PC-3 (cell line): Measurements from ENCODE around the gene B4GALNT3. TPM values are rescaled to one million over a fixed set of nuclear protein-coding genes. Genes with fewer than 3 reads are reported as not detected.

Experiments used
- ATAC-seq: fragments of 200-7000 bp; cut with Tn5 transposase; 2 replicates; pipeline ENCODE4 v1.9.1; 2020; ENCODE audit warnings: mild to moderate bottlenecking, moderate library complexity
- BruUV-seq: library from RNA; stranded (reverse); fragments of 400-500 nt; replicated peaks from 2 replicates; lab custom pipeline; 2021; lab: Mats Ljungman, UMichigan
- CTCF ChIA-PET: fragments of 300-600 bp; sonication (Branson Sonifier 250); formaldehyde crosslinking; loops from one replicate; lab custom pipeline; 2022; ENCODE audit warnings: antibody characterized with exemption; lab: Charles Lee
- POLR2A ChIA-PET: fragments of 300-600 bp; sonication (Branson Sonifier 250); formaldehyde crosslinking; loops from one replicate; lab custom pipeline; 2022; ENCODE audit warnings: antibody characterized with exemption; ENCODE audit not compliant: unreplicated experiment; lab: Charles Lee
- DNase-seq: peaks from one replicate; pipeline ENCODE4 v3.0.0-alpha.2; 2015
- H2AFZ ChIP-seq: fragments of 300-600 bp; sonication (generic); 2 replicates; pipeline ENCODE4 v1.6.0; 2016; ENCODE audit warnings: antibody characterized with exemption, low read length
- H3F3A ChIP-seq: fragments of 300-600 bp; sonication (generic); one replicate; pipeline ENCODE4 v1.6.0; 2017; ENCODE audit warnings: antibody characterized with exemption, low read length, control low read depth, mild to moderate bottlenecking; ENCODE audit not compliant: unreplicated experiment
- H3K27ac ChIP-seq: fragments of 300-600 bp; sonication (generic); 2 replicates; pipeline ENCODE4 v1.5.1; 2016; ENCODE audit warnings: mild to moderate bottlenecking, low read length
- H3K27me3 ChIP-seq: fragments of 300-600 bp; sonication (generic); 2 replicates; pipeline ENCODE4 v1.6.1; 2016; ENCODE audit warnings: low read length, mixed read lengths
- H3K36me3 ChIP-seq: fragments of 300-600 bp; sonication (generic); 2 replicates; pipeline ENCODE4 v1.6.1; 2016; ENCODE audit warnings: low read depth, mixed run types, low read length, mixed read lengths
- H3K4me1 ChIP-seq: fragments of 300-600 bp; sonication (generic); 2 replicates; pipeline ENCODE4 v1.5.1; 2016; ENCODE audit warnings: low read length; ENCODE audit not compliant: insufficient read depth
- H3K4me2 ChIP-seq: fragments of 300-600 bp; sonication (generic); 2 replicates; pipeline ENCODE4 v1.6.0; 2016; ENCODE audit warnings: low read length
- H3K4me3 ChIP-seq: fragments of 300-600 bp; sonication (generic); 2 replicates; pipeline ENCODE4 v1.5.1; 2016; ENCODE audit warnings: mild to moderate bottlenecking, low read length, mixed read lengths
- H3K79me2 ChIP-seq: fragments of 300-600 bp; sonication (generic); 2 replicates; pipeline ENCODE4 v1.6.1; 2017; ENCODE audit warnings: low read length, mixed read lengths
- H3K9ac ChIP-seq: fragments of 300-600 bp; sonication (generic); 2 replicates; pipeline ENCODE4 v1.6.0; 2016; ENCODE audit warnings: mild to moderate bottlenecking, low read length
- H3K9me2 ChIP-seq: fragments of 300-600 bp; sonication (generic); replicated peaks from 2 replicates; pipeline ENCODE4 v1.6.1; 2016; ENCODE audit warnings: mixed run types, low read length, mixed read lengths
- H3K9me3 ChIP-seq: fragments of 300-600 bp; sonication (generic); 2 replicates; pipeline ENCODE4 v1.6.1; 2016; ENCODE audit warnings: low read length, mixed read lengths
- H4K20me1 ChIP-seq: fragments of 300-600 bp; sonication (generic); 2 replicates; pipeline ENCODE4 v1.6.1; 2016; ENCODE audit warnings: low read length, mixed read lengths
- EZH2 ChIP-seq: fragments of 300-600 bp; sonication (generic); IDR thresholded peaks from one replicate; pipeline ENCODE4 v1.6.1; 2017; ENCODE audit warnings: antibody characterized with exemption, mild to moderate bottlenecking, low read length; ENCODE audit not compliant: unreplicated experiment
- EZH2phosphoT487 ChIP-seq: fragments of 300-600 bp; sonication (generic); IDR thresholded peaks from 2 replicates; pipeline ENCODE4 v1.6.1; 2018; ENCODE audit warnings: mild to moderate bottlenecking, antibody characterized with exemption, low read length, borderline replicate concordance
- intact Hi-C: fragments of 100-400 bp; cut with micrococcal nuclease; formaldehyde crosslinking; loops from 2 replicates; pipeline ENCODE4 v1.9.0; 2023
- total RNA-seq: library from RNA; depleted of rRNA; stranded (reverse); fragments of >200 nt; gene quantifications from 2 replicates; pipeline ENCODE4 v1.2.3, GENCODE V29; 2014
- TF ChIP-seq, protein P1 (sequence below): fragments of 300-600 bp; sonication (generic); conservative IDR thresholded peaks from 2 replicates; pipeline ENCODE4 v1.5.1; 2017; ENCODE audit warnings: antibody characterized with exemption, low read depth, mild to moderate bottlenecking, low read length

B4GALNT3 gene
- total RNA-seq, 1 experiment from 2014 or later, result 3.7 TPM

DNA sequence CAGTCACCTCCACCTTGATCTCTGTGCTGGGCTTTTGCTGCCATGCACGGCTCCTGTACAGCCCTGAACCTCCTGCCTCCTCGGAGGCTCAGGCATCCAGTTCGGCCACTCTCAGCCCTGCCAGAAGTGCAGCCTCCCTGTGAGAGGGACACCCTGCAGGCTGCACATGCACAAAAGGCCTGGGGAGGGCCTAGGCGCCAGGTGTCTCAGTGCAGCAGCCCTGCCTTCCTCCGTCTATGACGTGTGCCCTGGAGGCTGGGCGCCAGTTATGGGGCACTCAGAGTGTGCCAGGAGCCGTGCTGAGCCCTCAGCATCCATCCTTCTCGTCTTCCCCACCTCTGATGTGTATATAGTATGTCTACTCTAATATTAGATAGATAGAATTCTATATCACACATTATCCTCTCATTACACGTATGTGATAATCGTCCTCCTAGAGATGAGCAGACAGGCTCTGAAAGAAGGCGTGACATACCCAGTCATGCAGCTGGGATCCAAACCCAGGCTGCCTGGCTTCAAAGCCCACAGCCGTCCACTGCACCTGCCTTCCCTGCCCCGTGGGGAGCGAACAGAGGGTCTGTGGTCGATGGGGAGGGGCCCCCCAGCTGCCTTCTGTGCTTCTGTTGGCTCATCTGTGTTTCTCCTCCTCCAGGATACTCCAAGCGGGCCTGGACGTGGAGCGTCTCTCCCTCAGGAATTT lies 101.1 kb downstream of the B4GALNT3 start:
- ATAC-seq (no peak; the same call in 1 of the 2 replicates), DNase-seq (no peak)
- Histone ChIP-seq H3K27me3 (no peaks in the 10 kb centered on the region), H3K9me3 (no peaks in the 10 kb centered on the region), H3K36me3 (no peaks in the 10 kb centered on the region), H3K4me3 (no peak overlapping the region), H4K20me1 (no peaks in the 10 kb centered on the region), H3K27ac (no peak overlapping the region), H3K4me2 (no peak overlapping the region), H3K4me1 (no peaks in the 10 kb centered on the region), H2AFZ (no peak overlapping the region), H3K9me2 (no peaks in the 10 kb centered on the region), H3K9ac (no peak overlapping the region), H3K79me2 (no peaks in the 10 kb centered on the region), H3F3A (no peaks in the 10 kb centered on the region)
- TF ChIP-seq EZH2 (no peak), EZH2phosphoT487 (no peak)
- TF ChIP-seq, protein P1, sequence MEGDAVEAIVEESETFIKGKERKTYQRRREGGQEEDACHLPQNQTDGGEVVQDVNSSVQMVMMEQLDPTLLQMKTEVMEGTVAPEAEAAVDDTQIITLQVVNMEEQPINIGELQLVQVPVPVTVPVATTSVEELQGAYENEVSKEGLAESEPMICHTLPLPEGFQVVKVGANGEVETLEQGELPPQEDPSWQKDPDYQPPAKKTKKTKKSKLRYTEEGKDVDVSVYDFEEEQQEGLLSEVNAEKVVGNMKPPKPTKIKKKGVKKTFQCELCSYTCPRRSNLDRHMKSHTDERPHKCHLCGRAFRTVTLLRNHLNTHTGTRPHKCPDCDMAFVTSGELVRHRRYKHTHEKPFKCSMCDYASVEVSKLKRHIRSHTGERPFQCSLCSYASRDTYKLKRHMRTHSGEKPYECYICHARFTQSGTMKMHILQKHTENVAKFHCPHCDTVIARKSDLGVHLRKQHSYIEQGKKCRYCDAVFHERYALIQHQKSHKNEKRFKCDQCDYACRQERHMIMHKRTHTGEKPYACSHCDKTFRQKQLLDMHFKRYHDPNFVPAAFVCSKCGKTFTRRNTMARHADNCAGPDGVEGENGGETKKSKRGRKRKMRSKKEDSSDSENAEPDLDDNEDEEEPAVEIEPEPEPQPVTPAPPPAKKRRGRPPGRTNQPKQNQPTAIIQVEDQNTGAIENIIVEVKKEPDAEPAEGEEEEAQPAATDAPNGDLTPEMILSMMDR, result no peak
- POLR2A ChIA-PET, result no interaction called here
- CTCF ChIA-PET, result no interaction called here
- no TSS peak for BruUV-seq
- intact Hi-C loops, result no loop called here

DNA sequence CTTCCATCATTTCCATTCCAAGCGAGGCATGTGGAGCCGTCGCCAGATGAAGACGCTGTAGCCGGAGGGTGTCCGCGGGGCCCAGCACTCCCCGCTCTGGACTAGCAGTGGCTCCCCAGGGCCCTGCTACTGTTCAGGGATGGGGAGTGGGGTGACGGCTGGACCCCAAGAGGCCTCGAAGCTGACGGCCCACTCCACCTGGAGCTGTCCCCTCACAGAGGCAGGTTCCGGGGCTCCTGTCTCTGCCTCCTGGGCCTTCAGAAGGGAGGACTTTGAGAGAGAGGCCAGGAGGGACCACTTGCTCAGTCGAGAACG lies 101.6 kb downstream of the B4GALNT3 start:
- ChIA-PET POLR2A (no interaction called here), CTCF (no interaction called here)
- no peaks in the 10 kb centered on the region for H3K9me3 ChIP-seq
- DNase-seq, result no peak
- H3K4me2 ChIP-seq, result no peak overlapping the region
- H3K27me3 ChIP-seq, result no peaks in the 10 kb centered on the region
- no peaks in the 10 kb centered on the region for H3K79me2 ChIP-seq
- no peak overlapping the region for H3K4me3 ChIP-seq
- H3F3A ChIP-seq, result no peaks in the 10 kb centered on the region
- no peak overlapping the region for H3K27ac ChIP-seq
- no peaks in the 10 kb centered on the region for H3K9me2 ChIP-seq
- no peaks in the 10 kb centered on the region for H4K20me1 ChIP-seq
- intact Hi-C loops, result no loop called here
- no peak for ATAC-seq
- H3K36me3 ChIP-seq, result no peaks in the 10 kb centered on the region
- H3K9ac ChIP-seq, result no peak overlapping the region
- no TSS peak for BruUV-seq
- H2AFZ ChIP-seq, result no peak overlapping the region
- TF ChIP-seq EZH2 (no peak), EZH2phosphoT487 (no peak)
- TF ChIP-seq, protein P1, result no peak
- no peaks in the 10 kb centered on the region for H3K4me1 ChIP-seq

GRCh38 chr12:561908-562593 lies 102.3 kb downstream of the B4GALNT3 start:
- Histone ChIP-seq H3K4me3 (no peak overlapping the region), H3K27ac (no peak overlapping the region), H4K20me1 (no peaks in the 10 kb centered on the region), H2AFZ (no peak overlapping the region), H3K9ac (no peak overlapping the region), H3K79me2 (no peaks in the 10 kb centered on the region), H3F3A (no peaks in the 10 kb centered on the region), H3K9me3 (no peaks in the 10 kb centered on the region), H3K4me1 (no peaks in the 10 kb centered on the region), H3K36me3 (no peaks in the 10 kb centered on the region), H3K9me2 (no peaks in the 10 kb centered on the region), H3K27me3 (no peaks in the 10 kb centered on the region), H3K4me2 (no peak overlapping the region)
- TF ChIP-seq EZH2, result no peak
- TF ChIP-seq, protein P1, result no peak
- TF ChIP-seq EZH2phosphoT487, result no peak
- ATAC-seq (no peak), DNase-seq (no peak)
- POLR2A ChIA-PET, result no interaction called here
- no TSS peak for BruUV-seq
- CTCF ChIA-PET, result no interaction called here
- intact Hi-C loops, result no loop called here
